Body of pancreas (tissue), 4 donors: ENCODE data around the gene FAM177A1.

Experiments used
- CTCF ChIP-seq, 7 experiments: fragments of 450-650 bp in 4 of 7; fragments of 200-600 bp in 3 of 7; sonication (generic) in 3 of 7; IDR thresholded peaks; one replicate each; pipeline ENCODE4 v1.5.1; 2016 to 2019; ENCODE audit warnings: antibody characterized with exemption in 7 of 7
- POLR2A ChIP-seq, 3 donors: fragments of 450-650 bp; IDR thresholded peaks; one replicate each; pipeline ENCODE4 v1.6.1; 2016; ENCODE audit warnings: antibody characterized with exemption in 3 of 3, mild to moderate bottlenecking in 2 of 3

GRCh38 chr14:35046751-35047536 lies 872 bp downstream of the FAM177A1 start:
- peak in 2 of 7 experiments; percentile 25 to 33 for TF ChIP-seq CTCF (IDR thresholded peaks at IDR 0.05)
- no peak for TF ChIP-seq POLR2A (IDR thresholded peaks at IDR 0.05)
